Transverse colon (tissue), 4 donors: ENCODE measurements around the gene EPS8.

Source experiments
- CTCF ChIP-seq, 5 experiments: fragments of 200-600 bp in 3 of 5; fragments of 450-650 bp in 2 of 5; sonication (generic) in 3 of 5; IDR thresholded peaks; 1 replicate in 2 of 5; 2 replicates in 3 of 5; pipeline ENCODE4 v1.5.1; 2016 to 2017; ENCODE audit warnings: antibody characterized with exemption in 5 of 5, inconsistent platforms in 3 of 5, mild to moderate bottlenecking in 2 of 5, moderate library complexity in 1 of 5
- POLR2A ChIP-seq: fragments of 450-650 bp; IDR thresholded peaks from one replicate; pipeline ENCODE4 v1.6.1; 2016; ENCODE audit warnings: antibody characterized with exemption, mild to moderate bottlenecking, moderate library complexity
- POLR2AphosphoS5 ChIP-seq, 3 donors: sonication (generic); formaldehyde crosslinking; IDR thresholded peaks; one replicate each; pipeline ENCODE4 v1.6.1; 2016; ENCODE audit warnings: antibody characterized with exemption in 3 of 3

GRCh38 chr12:15757553-15758255 is 31.5 kb downstream of the EPS8 start:
- no peak for TF ChIP-seq POLR2A
- no peak for TF ChIP-seq CTCF (IDR thresholded peaks at IDR 0.05)
- no peak for TF ChIP-seq POLR2AphosphoS5 (IDR thresholded peaks at IDR 0.05)
